Neuron (in vitro differentiated cells): Measurements from ENCODE around the gene EEF1AKMT3.

ENCODE experiments used
- H2AFZ ChIP-seq: one replicate; pipeline ENCODE4 v1.6.1; 2013; ENCODE audit warnings: low read depth, mild to moderate bottlenecking, inconsistent platforms, low read length, moderate library complexity
- H3K27me3 ChIP-seq: one replicate; pipeline ENCODE4 v1.6.1; 2013; ENCODE audit warnings: low read length; ENCODE audit not compliant: insufficient read depth
- H3K36me3 ChIP-seq: one replicate; pipeline ENCODE4 v1.6.1; 2013; ENCODE audit warnings: low read length; ENCODE audit not compliant: insufficient read depth
- H3K4me1 ChIP-seq: one replicate; pipeline ENCODE4 v1.6.1; 2013; ENCODE audit warnings: low read length; ENCODE audit not compliant: insufficient read depth
- H3K4me3 ChIP-seq: 2 replicates; pipeline ENCODE4 v1.5.1; 2013; ENCODE audit warnings: mild to moderate bottlenecking, low read length, moderate library complexity
- H3K9me3 ChIP-seq: one replicate; pipeline ENCODE4 v1.6.1; 2013; ENCODE audit warnings: low read length

EEF1AKMT3 gene

GRCh38 chr12:57830393-57830792, 58.0 kb downstream of the EEF1AKMT3 start:
- H3K4me1 ChIP-seq = peaks cover 35% of the 10 kb centered on the region
- H3K36me3 ChIP-seq = peaks cover 47% of the 10 kb centered on the region
- H3K9me3 ChIP-seq = no peaks in the 10 kb centered on the region
- H3K4me3 ChIP-seq = no peak overlapping the region
- H2AFZ ChIP-seq = no peak overlapping the region
- no peaks in the 10 kb centered on the region for H3K27me3 ChIP-seq
